Activated CD8-positive, alpha-beta memory T cell treated with anti-CD3 and anti-CD28 coated beads, Interleukin-2, amount 50 U/mL, for 48 hours (primary cell): Measurements from ENCODE around the gene USF2.

Experiments
- DNase-seq: peaks from one replicate; pipeline ENCODE4 v3.0.0-alpha.2; 2020

The USF2 gene

DNA sequence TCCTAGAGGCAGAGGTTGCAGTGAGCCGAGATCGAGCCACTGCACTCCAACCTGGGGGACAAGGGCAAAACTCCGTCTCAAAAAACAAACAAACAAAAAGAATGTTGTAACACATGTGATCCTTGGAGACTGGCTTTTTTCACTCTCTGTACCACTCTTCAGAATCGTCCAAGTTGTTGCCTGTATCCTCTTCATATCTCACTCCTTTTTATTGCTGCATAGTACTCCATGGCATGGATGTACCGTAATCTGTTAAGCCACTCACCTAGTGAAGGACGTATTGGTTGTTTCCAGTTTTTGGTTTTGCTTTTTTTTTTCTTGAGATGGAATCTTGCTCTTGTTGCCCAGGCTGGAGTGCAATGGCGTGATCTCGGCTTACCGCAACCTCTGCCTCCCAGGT lies 53.3 kb downstream of the USF2 start:
- no peak for DNase-seq

DNA sequence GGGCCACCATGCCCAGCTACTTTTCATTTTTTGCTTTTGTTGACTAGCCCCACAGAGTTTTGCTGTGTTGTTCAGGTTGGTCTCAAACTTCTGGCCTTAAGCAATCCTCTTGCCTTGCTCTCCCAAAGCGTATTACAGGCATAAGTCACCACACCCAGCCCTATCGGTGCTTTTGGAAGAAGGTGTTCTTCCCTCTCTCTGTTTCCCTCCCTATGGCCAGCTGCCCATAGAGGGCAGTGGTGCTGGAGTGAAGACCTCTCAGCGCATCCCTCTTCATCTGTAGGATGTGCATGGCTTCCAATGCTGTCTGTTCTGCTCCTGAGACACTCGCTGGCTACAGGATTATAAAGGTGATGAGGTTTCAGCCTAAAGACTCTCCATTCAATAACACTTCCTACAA lies 58.9 kb downstream of the USF2 start:
- DNase-seq, result no peak

DNA sequence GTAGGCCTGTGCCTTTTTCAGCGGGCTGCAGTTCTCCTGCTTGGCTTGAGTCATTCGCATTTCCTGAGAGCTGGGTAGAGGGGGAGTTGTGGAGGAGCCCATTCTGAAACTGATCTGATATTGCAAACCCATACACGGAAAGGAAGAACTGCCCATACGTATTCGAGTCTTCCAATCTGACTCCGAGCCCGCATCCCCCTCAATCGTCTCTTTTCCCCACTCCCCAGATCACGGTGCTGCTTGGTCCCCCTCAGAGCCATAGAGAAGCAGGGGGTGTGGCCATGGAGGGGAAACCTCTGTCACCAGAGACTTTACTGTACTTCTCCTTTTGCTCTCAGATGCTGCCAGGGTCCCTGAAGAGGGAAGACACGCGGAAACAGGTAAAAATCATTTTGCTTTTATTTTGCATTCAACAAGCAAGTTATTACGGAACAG lies 60.1 kb downstream of the USF2 start, which contains the start of gene CD22:
CD22 (plus strand) TSS at position 337 of the 435 bp plus-strand sequence. CDS start 2,854 bp downstream, outside the sequence.
- DNase-seq, result no peak

DNA sequence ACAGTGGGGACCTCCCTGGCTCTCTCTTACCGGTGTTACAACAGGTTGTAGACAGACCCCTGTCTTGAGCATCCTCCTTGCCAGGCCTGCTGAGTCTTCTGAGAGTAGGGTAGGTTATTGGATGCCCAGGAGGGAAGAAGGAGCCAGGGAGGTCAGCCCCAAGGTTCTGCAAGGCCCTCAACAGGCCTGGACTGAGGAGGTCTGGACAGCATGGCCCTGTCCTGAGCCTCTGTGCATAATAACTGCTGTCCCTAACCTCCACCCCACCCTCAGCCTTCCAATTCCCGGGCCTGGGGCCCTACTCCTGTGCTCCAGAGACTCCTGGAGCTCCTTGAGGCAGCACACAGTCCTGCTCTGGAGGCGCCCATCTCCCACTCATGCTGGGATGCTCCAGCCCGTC lies 60.6 kb downstream of the USF2 start:
- no peak for DNase-seq
